ENCODE data around the gene MAD1L1.
"Not testable (repeated sequence)": the region's sequence is repeated elsewhere in the genome, so short reads cannot be mapped to it uniquely, and the experiment has no call there.

Gene MAD1L1

GRCh38 chr7:2046581-2047565 lies 185.9 kb downstream of the MAD1L1 start:
- DNase-seq (ENCODE audit: low read depth in 3 of 3) = no peak

- no peak for DNase-seq (ENCODE audit: low read depth in 3 of 3)
Observed at GRCh38 chr7:2045559-2046405, 187.0 kb downstream of the MAD1L1 start.

DNA sequence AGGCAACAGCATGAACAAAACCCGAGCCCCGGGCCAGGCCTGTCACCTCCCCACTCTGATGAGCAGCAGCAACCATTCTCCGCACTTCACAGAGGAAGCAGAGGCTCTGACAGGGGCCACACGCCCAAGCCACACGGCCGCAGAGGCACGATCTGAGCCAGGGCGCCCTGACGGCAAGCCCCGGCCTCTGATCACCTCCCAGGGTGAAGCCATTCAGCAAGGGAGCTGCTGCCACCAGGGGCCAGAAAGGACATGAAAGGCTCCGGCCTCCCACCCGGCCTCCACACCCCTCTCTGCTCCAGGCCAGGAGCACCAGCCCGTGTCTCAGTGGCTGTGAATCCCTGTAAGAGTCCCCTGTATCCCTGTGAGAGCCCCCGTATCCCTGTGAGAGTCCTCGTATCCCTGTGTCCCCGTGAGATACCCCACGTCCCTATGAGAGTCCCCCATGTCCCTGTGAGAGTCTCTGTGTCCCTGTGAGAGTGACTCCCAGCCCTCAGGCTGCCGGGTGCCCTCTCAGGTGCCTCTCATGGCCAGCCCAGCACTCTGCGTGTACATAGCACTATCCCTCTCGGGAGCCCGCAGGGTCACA lies 187.8 kb downstream of the MAD1L1 start:
- DNase-seq (ENCODE audit: low read depth in 3 of 3) = no peak

- no peak for DNase-seq (ENCODE audit: low read depth in 3 of 3)
Observed at GRCh38 chr7:2044311-2044882, 188.3 kb downstream of the MAD1L1 start.

DNA sequence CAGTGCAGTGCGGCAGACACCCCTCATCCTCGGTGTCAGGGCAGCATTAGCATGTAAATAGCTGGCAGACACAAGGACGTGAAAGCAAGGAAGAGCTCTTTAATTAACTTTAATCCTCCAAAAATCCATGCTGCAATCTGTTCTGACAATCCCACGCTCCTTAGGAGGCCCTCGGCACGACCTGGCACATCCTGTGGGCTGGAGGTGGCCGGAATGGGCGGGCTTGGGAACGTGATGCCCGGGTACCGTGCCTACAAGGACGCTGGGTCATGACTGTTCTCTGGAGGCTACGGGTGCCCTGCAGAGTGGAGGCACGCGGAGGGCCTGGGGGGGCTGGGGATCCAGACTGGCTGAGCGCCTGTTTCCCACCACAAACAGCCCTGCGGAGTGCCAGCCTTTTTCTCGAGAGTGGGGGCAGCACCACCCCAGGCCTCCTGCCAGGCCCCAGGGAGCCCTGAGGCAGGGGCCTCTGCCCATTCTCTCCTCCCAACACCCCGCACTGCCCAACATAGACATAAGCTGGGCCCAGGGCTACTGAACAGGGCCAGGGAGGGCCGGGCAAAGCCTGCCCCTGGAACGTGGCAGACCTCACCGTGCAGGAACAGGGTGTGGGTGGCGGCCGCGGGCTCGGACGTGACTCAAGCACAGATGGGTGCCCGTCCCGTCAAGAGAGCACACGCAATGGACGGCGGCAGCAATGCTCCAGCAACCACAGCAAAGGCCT lies 189.3 kb downstream of the MAD1L1 start:
- DNase-seq (ENCODE audit: low read depth in 3 of 3) = no peak

GRCh38 chr7:2042650-2043049 lies 190.1 kb downstream of the MAD1L1 start:
- no peak for DNase-seq (ENCODE audit: low read depth in 3 of 3)

- no peak for DNase-seq (ENCODE audit: low read depth in 3 of 3)
Observed at GRCh38 chr7:2041496-2042367, 191.0 kb downstream of the MAD1L1 start.

DNA sequence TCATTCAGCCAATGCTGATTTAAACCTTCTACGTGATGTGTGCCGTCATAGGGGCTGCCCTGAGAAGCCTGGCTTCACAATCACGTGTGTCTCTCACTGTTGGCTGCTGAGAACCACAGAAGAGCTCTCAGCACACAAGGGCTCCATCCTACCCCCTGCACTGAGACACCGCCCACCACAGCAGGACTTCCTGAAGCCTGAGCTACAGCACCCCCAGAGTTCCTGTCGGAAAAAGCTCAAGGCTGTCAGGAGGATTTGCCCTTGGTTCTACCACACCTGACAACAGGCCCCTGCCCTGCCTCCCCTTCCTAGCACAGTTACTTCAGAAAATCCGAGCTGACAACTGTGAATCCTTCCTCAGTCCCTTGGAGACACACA lies 191.9 kb downstream of the MAD1L1 start:
- no peak for DNase-seq (ENCODE audit: low read depth in 3 of 3)

DNA sequence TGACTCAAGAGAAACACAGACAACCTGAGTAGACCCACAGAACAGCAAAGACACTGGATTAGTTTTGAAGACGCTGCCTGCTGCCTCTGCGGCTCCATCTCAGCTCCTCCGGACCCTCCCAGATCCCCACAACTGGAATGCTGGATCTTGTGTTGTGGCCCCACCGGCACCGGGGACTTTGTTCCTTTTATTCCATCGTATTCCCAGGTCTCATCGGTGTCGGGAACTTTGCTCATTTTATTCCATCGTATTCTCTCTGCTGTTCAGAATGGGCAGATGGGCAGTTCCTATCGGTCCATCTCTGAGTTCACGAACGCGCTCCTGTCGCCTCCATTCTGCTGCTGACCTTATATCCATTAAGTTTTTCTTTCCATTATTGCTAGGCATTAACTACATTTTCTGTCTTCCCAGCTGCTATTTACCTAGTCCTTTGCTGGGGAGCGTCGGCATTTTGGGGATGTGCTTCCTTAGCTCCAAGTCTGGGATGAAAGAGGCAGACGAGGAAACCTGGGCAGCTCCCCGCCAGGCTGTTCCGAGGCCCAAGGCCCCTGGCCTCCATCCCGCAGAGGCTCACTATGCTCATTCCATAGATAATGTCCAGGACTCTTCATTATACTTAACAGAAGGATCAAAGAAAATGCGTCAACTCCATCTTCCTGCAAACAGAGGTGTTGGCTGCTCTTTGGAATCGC lies 192.4 kb downstream of the MAD1L1 start:
- no peak for DNase-seq (ENCODE audit: low read depth in 3 of 3)

- DNase-seq (ENCODE audit: low read depth in 3 of 3) = no peak
Observed at GRCh38 chr7:2038931-2039728, 193.6 kb downstream of the MAD1L1 start.

DNA sequence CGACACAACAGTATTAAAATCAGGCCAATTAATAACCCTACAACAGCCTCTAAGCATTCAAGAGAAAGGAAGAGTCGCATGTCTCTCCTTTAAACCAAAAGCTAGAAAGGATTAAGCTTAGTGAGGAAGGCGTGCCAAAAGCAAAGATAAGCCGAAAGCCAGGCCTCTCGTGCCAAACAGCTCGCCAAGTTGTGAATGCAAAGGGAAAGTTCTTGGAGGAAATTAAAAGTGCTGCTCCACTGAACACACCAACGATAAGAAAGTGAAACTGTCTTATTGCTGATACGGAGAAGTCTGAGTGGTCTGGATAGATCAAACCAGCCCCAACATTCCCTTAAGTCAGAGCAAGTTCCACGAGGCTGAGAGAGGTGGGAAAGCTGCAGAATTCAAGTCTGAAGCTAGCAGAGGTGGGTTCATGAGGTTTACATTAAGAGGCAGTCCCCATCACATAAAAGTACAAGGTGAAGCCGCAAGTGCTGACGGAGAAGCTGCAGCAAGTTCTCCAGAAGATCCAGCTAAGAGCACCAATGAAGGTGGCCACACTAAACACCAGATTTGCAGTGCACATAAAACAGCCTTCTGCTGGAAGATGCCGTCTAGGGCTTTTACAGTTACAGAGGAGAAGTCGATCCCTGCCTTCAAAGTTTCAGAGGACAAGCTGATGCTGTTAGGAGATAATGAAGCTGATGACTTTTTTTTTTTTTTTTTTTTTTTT lies 194.8 kb downstream of the MAD1L1 start:
- DNase-seq (ENCODE audit: low read depth in 3 of 3) = no peak

GRCh38 chr7:2037301-2037807 lies 195.4 kb downstream of the MAD1L1 start:
- no peak for DNase-seq (ENCODE audit: low read depth in 3 of 3)

DNA sequence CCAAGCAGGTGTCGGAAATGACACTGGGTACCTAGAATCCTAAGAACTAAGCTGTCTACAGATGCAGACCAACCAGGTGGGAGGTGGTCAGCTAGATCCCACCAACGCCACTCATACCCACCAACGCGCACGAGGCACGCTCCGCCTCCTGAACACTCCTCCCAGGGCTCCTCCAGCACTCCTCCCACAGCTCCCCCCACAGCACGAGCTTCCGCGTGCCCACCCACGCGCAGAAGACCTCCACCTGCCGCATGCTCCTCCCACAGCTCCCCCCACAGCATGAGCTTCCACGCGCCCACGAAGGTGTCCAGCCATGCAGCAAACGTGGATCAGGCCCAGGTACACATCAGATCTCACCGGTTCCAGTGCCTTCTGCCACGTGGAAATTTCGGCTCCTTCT lies 196.0 kb downstream of the MAD1L1 start:
- DNase-seq (ENCODE audit: low read depth in 3 of 3) = no peak

GRCh38 chr7:2036201-2036600 lies 196.5 kb downstream of the MAD1L1 start:
- DNase-seq (ENCODE audit: low read depth in 3 of 3) = not testable (repeated sequence)

GRCh38 chr7:2034291-2035201 lies 198.2 kb downstream of the MAD1L1 start:
- DNase-seq (ENCODE audit: low read depth in 3 of 3) = no peak

DNA sequence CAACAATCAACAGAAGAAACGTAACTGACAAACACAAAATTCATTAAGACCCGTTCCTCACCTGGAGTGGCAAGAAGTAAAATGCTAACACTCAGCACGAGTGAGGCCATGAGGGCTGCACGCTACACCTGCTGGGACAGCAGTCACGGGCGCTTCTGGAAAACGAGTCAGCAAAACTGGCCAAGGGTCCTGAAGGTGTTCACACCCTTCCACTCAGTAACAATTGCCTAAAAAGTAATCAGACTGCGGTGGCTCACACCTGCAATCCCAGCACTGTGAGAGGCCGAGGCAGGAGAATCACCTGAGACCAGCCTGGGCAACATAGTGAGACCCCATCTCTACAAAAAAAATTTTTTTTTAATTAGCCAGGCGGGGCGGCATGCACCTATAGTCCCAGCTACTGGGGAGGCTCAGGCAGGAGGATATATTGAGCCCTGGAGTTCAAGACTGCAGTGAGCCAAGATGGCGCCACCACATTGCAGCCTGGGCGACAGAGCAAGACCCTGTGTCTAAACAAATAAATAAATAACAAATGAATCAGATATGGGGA lies 199.1 kb downstream of the MAD1L1 start:
- DNase-seq (ENCODE audit: low read depth in 3 of 3) = no peak
